ENCODE data around the gene TEX26.

The TEX26 gene

GRCh38 chr13:31011193-31011860 is 78.9 kb downstream of the TEX26 start:
- H3K4me3 ChIP-seq (ENCODE audit: low read depth, low read length), result no peak overlapping the region

GRCh38 chr13:31011901-31012654 is 79.6 kb downstream of the TEX26 start:
- H3K4me3 ChIP-seq (ENCODE audit: low read depth, low read length), result no peak overlapping the region

- H3K4me3 ChIP-seq (ENCODE audit: low read depth, low read length), result no peak overlapping the region
These were observed 80.2 kb downstream of the TEX26 start for GRCh38 chr13:31012655-31013024.

- H3K4me3 ChIP-seq (ENCODE audit: low read depth, low read length), result no peak overlapping the region
These were observed 82.0 kb downstream of the TEX26 start for GRCh38 chr13:31014456-31014855.

GRCh38 chr13:31015199-31015598 is 82.7 kb downstream of the TEX26 start:
- no peak overlapping the region for H3K4me3 ChIP-seq (ENCODE audit: low read depth, low read length)

- no peak overlapping the region for H3K4me3 ChIP-seq (ENCODE audit: low read depth, low read length)
These were observed 84.2 kb downstream of the TEX26 start for GRCh38 chr13:31016342-31017325.

- H3K4me3 ChIP-seq (ENCODE audit: low read depth, low read length), result no peak overlapping the region
These were observed 86.1 kb downstream of the TEX26 start for GRCh38 chr13:31018511-31018910.

GRCh38 chr13:31020996-31021395 is 88.5 kb downstream of the TEX26 start:
- no peak overlapping the region for H3K4me3 ChIP-seq (ENCODE audit: low read depth, low read length)

- no peak overlapping the region for H3K4me3 ChIP-seq (ENCODE audit: low read depth, low read length)
These were observed 89.9 kb downstream of the TEX26 start for GRCh38 chr13:31022288-31022895.

GRCh38 chr13:31022928-31023530 is 90.6 kb downstream of the TEX26 start:
- H3K4me3 ChIP-seq (ENCODE audit: low read depth, low read length), result no peak overlapping the region

All from iPS-11a (cell line).